Stimulated activated CD8-positive, alpha-beta memory T cell treated with anti-CD3 and anti-CD28 coated beads, Interleukin-15, amount 100 ng/mL, for 48 hours (primary cell): ENCODE data around the gene RPS6KA2.

Experiments used
- DNase-seq, 2 donors: peaks; one replicate each; pipeline ENCODE4 v3.0.0-alpha.2; 2020; ENCODE audit warnings: low read depth in 2 of 2

RPS6KA2 gene

DNA sequence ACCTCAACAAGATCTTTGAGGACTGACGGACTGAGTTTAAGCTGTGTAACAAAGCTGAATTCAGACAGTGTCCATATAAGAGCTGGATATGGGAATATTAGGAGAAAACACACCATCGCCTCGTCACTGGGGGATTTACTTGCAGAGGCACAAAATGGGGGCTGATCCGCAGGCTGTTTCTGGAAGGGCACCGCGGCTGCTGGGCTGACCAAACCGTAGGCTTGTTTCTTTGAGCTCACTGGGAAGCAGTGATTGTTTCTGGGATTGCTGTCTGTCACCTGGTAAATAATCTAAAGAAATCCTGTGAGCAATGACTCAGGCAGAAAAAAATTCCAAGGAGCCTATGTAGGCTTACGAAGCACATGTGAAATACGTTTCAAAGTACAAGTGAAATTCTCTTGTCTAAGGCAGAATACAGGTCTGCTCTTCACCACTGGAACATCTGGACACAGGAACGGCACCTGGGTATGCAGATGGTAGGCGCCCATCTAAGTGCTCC lies 180.4 kb downstream of the RPS6KA2 start:
- DNase-seq, result no peak

DNA sequence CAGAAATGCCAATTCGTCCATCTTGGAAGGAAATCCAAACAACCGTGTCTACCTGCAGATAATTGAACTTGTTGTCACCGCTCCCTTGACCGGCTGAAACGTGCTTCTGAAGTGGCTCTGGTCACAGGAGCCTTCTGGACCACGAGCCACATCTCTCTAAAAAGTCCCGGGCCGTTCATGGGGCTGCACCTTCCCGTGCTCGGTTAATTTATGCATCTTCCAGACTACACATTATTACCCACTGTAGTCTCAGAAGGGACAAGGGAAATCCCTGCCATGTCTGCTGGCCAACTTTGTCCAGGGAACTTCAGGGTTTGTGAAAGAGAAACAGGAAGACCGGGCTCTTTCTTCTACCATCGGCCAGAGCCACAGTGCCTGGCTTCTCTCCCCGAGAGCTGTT lies 180.9 kb downstream of the RPS6KA2 start:
- DNase-seq, result no peak

DNA sequence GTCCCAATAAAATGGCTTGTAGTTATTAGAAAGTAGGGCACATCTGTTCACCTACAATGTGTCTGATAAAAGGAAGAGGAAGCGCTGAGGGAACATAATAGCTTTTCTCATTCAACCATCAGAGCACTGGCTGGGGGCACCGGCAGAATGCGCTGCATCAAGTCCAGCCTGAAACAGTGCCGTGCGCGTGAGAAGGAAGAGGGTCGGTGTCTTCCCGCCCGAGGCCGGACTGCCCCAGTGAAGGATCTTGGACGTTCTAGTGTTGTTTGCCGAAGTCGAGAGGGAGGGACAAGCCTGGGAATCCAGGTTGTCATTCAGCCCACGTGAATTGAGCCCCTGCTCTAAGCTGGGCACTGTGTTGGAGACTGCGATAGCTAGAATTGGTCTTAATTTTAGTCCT lies 182.6 kb downstream of the RPS6KA2 start:
- DNase-seq, result no peak

DNA sequence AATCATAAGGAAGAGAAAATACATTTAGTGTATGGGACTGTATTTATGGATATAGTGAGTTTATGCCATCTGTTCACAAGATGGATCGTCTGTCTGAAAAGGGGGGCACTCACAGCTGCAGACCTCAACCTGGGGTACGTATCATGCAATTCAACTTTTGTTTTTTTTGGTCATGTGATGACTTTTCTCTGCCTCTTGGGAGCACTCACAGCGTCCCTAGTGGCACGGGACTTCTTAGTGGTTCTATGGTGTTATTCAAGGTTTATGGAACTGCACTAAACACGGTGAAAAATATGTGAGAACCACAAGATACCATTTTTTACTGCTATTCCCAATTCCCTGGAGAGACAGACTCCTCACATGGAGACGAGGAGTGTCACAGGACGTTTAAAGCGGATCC lies 183.9 kb downstream of the RPS6KA2 start:
- DNase-seq, result no peak

DNA sequence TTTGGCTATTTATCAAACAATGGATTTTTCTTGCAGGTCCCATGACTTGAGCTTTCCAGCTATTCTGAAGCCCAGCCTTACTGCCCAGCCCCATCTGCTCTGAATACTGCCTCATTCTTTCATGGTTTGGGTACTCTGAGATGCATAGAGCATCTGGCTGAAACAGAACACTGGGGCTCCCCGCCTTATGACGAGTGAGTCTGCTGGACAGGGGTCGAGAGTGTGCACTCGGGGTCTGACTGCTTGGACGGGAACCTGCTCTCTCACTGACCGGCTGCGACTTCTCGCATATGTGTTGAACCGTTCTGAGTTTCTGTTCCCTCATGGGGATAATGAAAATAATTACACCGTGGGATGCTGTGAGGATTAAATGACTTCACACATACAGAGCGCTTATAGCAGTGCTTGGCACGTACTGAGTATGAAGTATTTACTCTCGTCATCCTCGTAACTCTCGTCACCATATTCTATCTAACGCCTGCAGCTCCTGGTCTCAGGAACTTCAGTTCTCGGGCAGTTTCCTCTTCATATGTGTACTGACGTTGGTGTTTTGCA lies 184.8 kb downstream of the RPS6KA2 start:
- no peak for DNase-seq

DNA sequence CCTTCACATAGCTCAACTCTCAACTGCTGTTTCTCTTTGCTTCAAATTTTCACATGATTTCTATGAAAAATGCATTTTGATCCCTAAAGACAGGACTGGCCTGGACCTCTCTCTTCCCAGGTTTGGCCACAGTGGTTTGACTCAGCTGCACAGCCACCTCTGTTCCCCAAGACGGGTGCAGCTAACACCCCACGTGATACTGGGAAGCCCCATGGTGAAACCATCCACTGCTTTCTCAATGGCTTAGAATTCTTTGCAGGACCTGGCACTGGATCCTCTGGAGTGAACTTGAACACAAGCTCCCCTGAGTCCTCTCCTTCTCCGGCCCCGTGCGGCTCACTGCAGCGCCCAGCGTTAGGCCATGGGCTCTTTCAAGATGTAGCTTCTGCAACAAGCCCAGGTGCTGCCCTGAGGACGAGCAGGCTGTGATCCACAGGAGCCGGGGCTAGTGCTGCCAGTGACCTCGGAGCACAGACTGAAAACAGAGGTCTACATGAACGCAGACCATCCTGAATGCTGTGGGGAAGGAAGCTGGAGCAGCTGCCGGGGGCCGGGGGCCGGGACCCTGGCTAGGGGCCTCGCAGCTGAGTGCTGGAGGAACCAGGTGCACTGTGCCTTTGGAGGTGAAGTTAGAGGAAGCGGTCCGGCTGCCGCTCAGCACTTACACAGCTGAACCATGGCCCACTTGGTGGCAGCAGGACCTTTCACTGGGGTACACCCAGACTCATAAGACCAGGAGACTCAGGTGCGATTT lies 185.5 kb downstream of the RPS6KA2 start:
- DNase-seq, result no peak

DNA sequence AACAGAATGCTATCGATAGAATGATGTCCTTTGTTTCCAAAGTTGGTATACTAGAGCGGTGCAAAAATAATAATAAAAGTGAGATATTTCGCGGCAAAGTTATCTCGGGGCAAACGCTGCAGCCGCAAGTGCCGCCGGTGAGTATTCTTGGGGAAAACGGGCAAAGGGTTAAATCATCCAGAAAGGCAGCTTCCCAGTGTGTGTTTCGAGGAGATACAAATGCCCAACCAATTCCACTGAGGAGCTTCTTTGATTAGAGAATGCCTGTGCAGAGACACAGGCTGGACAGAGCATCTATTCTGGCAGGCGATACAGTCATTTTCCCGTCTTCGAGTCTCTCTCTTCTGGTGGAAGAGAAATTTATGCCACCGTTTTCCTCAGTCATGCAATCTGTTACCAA lies 186.3 kb downstream of the RPS6KA2 start:
- no peak for DNase-seq

DNA sequence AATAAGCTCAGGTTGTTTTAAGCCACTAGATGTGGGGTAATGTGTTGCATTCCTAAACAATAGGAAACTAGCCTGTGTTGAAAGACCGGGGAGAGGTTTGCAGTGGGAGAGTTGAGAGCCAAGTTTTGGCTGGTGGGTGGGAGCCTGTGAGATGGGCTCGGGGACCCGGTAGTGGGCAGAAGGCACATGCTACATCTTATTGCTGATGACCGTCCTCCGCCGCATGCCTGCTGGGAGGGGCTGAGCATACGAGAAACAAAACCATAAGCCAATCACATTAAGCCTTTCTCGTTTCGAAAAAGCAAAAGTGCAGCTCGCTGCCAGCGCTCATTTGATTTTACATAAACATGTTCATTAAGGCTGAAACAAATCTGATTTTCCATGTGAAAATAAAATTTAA lies 186.9 kb downstream of the RPS6KA2 start:
- DNase-seq, result no peak

DNA sequence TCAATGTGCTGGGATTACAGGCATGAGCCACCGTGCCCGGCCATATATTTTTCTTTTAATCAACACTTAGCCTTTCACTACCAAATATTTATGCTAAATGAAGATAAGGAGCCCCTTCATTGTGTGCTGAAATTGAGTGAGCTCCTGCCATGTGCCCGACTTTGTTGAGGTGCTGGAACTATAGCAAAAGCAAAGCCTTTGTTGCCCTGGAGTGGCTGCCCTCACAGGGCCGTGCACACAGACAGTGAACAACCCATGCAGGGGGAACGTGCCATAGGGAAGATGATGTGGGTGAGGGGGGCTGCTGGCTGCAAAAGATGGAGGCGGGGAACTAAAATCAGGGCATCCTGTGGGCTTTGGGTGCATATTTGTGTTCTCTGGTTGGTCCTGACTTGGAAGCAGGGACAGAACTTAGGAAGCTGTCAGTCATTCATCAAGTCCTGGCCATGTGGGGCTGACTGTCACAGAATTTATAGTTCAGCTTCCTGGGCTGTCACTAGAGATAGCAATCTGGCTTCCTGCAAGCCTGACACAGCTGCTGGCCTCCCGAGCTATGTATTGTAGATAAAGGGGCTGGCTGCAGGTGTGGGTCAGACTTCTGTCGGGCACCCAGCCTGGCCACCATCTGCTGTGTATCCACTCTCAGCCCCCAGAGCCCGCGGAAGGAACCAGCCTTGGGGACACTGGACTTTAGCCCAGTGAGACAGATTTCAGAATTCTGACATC lies 187.5 kb downstream of the RPS6KA2 start:
- DNase-seq, result no peak

DNA sequence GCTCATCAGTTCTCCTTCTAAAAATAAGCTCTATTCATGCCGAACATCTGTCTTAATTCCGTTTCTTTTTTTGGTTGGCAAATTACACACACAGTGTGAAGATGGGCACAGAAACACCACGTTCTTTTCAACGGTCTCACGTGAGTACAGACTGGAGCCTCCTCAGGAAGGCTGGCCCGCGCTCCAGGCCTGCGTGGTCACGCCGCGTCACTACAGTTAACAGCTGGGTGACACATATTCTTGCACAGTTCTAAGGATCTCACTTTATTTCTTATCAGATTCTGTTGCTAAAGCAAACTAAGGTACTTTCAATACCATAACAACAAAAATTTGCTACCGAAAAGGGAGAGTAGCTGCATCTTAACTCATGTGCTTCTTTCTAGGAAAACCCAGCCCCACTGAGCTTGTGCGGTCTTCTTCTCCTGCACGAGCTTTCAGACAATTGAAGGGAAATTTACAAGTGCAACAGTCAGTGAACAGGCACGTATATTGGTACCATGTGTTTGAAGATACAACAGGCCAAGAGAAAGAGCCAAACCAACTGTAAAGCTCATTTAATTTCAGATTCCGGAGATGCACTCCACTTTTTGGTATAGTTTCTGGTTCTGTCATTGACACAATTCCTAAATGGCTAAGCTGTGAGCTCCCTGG lies 188.7 kb downstream of the RPS6KA2 start:
- DNase-seq, result no peak

DNA sequence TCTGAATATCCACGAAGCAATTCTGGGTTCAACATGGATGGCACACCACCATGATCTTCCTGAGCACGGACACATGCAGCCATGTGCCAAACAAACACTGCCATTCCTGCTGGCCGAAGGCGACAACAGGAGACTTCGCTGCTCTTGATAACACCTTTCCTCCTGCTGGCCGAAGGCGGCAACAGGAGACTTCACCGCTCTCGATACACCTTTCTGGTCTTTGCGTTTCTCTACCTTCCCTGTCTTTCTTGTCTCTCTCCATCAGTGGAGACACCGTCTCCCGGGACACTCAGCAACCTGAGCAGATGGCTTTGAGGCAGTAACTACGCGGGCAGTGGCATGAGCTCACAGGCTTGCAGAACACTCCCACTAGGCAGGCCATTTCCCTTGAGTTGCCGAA lies 189.4 kb downstream of the RPS6KA2 start:
- no peak for DNase-seq

DNA sequence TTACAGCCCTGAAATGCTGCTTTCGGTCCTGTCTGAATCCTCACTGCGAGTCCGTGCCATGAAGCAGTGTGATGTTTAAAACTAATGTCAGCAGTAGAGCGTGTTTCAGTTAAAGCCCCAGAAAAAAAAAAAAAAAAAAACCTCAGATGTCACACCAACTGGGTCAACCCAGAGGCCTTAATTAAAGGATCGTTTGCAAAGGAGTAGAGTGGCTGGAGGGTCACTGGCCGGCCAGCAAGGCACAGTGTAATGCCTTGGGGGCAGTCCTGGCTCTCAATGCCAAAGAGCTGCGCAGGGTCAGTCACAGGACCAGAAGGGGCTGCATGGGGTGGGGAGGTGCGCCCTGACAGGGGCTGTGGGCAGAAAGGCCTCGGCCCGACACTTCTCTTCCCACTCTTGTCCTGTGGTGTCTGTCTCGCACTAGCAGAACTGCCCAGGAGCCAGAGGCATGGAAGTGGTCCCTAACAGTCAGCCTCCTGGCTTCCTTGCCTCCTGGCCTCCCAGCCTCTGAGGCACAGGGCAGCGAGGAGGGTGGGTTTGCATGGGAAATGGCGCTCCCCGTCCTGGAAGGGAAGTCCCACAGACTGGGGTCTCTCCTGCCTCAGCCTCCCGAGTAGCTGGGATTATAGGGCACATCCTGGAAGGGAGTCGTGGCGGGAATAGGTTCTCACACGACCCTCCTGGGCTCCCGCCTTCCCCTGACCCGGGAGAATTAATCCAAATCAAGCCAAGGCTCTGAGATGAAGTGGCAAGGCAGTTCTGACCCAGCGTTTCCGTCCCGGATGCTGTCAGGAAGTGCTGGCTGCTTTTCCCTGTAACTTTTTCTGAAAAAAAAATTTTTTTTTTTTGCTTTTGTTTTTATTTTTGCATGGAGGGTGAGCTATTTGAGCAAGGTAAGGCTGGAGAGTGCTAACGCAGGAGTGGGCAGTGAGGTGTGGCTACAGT lies 190.6 kb downstream of the RPS6KA2 start:
- DNase-seq, result no peak

DNA sequence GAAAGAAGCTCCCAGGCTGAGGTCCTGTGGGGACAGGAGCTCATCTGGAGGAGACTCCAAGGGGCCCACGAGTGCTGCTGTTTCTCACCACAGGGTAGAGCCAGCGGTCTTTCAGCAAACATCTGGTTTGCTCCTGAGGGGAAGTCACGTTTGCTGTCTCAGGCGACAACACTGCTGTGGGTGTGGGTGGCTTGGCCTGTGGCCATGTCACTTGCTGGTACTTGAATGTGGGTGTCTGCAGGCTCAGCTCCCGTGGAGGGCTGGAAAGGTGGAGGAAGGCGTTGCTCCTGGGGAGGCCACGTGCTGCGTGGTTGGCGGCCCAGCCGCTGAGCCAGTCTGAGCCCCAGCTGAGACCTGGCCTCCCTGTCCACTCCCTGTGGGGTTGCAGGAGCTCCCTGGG lies 191.5 kb downstream of the RPS6KA2 start:
- no peak for DNase-seq

DNA sequence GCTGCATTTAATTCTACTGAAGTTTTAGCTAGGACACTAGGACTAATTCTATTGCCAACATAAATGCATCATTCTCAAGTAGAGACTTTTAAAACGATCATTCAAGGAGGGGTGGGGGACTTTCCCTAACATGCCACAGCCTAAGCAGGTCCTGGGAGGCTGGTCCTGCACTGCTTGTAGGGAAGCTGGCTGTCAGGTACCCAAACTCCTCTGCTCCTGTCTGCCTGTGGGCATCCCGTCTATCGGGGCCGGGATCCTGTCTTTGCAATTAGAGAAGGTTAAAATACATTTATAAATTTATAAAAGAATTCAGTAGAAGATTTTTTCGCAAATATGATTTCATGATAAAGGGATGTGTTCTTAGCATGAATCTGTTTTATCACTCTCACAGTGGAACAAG lies 192.7 kb downstream of the RPS6KA2 start:
- no peak for DNase-seq

DNA sequence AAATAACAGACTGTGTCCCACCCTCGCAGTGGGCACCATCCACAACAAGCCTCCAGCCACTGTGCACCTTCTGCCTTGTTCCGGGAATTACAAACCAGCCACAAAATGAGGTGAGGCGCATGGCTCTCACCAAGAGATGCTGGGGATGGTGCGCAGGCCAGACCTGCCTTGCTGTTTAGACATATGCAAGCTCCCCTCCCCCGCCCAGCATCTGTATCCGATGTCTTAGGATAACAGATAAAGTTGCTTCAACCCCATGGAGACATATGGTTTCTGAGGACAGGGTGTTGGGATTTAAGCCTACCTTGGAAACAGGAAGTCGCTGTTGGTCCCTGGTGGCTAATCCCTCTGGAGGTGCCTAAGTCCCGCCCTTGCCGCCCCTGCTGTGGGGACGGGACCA lies 194.0 kb downstream of the RPS6KA2 start:
- DNase-seq, result no peak

DNA sequence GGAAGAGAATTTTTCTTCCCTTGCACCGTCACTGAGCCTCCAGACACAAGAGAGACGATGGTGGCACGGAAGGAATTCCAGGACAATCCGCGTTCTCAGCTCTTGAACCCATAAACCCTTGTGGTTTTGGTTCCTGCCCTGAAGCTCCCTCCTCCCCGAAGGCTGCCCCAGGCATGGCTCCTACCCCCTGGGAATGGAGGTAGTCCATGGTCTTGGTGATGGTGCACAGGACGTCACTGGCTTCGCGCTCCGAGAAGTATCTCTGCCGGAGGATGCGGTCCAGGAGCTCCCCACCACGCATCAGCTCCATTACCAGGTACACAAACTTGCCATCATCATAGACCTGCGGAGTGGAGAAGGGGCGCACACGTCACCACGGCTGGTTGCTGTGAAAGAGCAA lies 196.8 kb downstream of the RPS6KA2 start:
- DNase-seq, result no peak

DNA sequence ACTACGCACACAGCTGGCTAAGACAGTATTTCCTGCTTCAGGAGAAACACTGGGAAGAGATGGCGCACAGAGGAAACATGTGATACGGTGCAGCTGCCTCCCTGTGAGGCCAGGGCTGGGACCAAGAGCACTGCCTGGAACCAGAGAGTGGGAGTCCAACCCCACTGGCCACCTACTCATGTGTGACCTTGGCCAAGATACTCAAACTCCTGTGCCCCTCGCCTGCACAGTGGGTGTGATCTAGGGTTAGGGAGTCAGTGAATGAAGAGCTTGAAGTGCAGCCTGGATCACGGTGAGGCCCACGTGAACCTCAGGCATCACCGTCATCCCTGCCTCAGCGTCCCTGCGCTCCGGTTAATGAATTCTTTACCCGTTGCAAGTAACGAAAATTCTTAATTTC lies 202.6 kb downstream of the RPS6KA2 start:
- DNase-seq, result no peak

DNA sequence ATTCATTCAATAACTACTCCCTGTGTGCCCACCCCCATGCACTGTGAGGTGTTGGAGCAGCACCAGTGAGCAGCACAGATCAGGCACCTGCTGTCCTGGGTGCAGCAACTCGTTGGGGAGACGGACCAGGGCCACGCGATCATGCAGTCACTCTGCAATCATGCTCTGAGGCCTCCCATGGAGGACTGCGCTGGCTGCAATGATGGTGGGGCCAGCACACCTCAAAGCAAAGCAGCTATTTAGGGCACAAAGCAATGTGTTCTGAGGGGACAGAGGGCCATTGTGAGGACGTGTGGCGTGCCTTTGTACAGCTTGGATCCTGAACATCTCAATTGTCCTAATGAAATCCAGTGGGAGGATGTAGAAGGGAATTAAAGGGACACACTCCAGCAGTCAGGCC lies 203.3 kb downstream of the RPS6KA2 start:
- no peak for DNase-seq

DNA sequence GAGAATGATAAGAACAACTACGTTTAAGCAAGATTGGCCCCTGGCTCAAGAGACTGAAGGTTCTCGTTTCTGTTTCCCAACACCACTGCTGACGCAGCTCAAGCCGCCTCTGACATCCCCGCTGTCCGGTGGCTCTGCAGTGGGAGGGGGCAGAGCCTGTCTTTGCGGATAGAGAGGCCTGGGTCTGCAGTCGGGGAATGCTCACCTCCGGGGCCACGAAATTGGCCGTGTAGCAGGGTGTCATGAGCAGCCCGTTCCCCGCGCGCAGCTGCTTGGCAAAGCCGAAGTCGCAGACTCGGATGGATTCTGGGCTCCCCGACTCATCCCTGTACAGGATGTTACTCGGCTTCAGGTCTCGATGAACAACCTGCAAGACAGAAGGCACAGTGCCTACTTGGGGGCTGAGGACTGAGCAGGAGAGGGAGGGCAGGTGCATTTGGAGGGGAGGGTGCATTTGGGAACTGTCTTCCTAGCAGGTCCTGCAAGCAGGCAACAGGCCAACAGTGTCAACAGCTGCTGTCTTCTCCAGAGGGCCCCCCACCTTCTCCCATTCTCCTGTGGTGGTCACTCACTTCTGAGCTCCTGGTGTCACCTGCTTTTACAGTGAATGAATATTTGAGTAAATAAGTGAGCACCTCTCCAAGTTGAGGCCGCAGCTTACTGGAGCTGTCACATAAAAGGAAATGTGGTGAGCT lies 203.9 kb downstream of the RPS6KA2 start:
- no peak for DNase-seq

DNA sequence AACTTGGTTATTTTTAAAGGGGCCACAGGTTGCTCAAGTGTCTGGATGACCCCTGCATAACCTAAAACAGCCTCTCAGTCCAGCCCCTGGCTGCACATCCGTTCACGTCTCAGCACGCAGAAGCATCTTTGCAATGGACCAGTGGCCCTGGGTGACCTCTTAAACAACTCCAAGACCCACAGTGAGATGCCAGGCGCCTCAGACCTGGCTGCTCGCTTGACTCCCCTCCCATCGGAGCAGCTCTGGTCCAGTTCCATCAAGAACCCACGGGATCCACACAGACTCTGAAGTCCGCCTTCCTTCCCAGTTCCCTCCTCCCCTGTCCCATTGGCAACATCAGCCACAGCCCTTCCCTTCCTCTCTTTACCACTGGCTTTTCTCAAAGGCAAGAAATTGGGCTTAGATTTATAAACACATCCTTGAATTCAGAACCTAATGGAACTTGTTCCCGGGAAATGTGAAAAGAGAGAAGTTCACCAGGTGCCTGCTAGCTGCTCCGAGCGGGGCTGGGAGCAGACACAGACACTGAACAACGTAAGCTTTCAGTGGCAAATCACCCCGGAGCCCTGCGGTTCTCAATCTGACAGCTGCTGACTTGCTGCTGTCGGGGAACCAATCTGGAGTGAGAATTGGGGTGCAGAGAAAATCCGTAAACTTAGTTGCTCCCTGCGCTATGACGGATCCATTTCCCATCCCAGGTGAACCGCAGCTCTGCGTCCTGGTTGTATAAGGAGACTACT lies 204.7 kb downstream of the RPS6KA2 start:
- DNase-seq, result no peak
